NCI-H774 (cell line): ENCODE results near the gene PGPEP1.

Experiments
- DNase-seq: peaks from one replicate; lab custom pipeline; 2025; lab: John Stamatoyannopoulos, UW

Gene PGPEP1

GRCh38 chr19:18418483-18419194, 78.2 kb downstream of the PGPEP1 start:
- no peak for DNase-seq

- DNase-seq: peak; percentile 71
Observed at GRCh38 chr19:18419195-18419698, 78.8 kb downstream of the PGPEP1 start, which contains the start of gene SSBP4. Gene SSBP4, plus strand, starts transcription at chr19:18419398. Its CDS starts 251 bp downstream, at chr19:18419649.
